Myocyte (in vitro differentiated cells): ENCODE data around the gene PUM1. TPM values are rescaled to one million over a fixed set of nuclear protein-coding genes. Genes with fewer than 3 reads are reported as not detected.
A peak's percentile ranks its signal among the peaks of the same experiment; 100 is the strongest.

Experiments
- DNase-seq: peaks from one replicate; pipeline ENCODE4 v3.0.0-alpha.2; 2012; ENCODE audit warnings: low read depth
- total RNA-seq: library from RNA; depleted of rRNA; stranded (reverse); fragments of >200 nt; gene quantifications from 2 replicates; pipeline ENCODE4 v1.2.3, GENCODE V29; 2014

The PUM1 gene
- total RNA-seq, 1 donor from 2014 or later = 70.1 TPM

DNA sequence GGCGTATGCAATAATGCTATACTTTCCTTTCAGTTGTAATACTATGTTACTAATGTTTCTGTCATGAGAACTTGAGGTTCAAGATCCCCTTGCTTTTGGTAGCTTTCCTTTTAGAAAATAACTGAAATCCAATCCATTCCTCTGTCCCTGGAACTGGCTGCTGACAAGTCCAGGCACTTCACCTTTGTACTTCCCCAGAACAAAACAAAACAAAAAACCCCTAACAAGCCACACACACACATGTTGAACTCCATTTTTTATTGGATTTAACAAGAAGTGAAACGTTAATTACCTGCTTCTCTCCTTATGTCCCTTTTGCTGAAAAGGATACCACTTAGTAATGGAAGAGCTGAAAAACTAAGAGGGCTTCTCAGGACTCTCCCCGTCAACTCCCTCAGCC is 130.9 kb downstream of the PUM1 start:
- DNase-seq = no peak

GRCh38 chr1:30933874-30934252 is 131.7 kb downstream of the PUM1 start:
- peak; percentile 39 for DNase-seq

DNA sequence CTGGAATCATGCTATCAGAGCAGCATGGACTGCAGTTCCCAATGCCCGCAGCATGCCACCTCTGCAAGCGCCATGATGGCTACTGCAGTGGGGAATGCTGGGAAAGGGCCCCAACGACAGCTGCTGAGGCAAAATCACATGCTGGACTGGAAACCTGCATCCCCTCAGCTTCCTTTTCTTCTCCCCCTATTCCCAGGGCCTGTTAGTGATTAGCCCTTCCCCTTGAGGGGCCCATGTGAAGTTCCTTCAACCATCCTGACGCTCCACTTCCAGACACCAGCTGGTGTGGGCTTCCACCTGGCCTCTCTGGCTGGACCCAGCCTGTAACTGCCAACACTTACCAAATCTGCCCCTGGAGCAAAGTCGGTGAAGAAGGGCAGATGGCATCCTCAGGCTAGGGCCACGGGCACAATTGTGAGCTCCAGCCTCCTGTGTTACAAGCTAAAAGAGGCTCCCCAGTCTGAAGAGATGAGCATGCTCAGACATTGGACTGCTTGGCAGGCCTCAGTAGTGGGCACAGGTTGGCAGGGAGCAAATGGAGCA is 134.8 kb downstream of the PUM1 start:
- no peak for DNase-seq

DNA sequence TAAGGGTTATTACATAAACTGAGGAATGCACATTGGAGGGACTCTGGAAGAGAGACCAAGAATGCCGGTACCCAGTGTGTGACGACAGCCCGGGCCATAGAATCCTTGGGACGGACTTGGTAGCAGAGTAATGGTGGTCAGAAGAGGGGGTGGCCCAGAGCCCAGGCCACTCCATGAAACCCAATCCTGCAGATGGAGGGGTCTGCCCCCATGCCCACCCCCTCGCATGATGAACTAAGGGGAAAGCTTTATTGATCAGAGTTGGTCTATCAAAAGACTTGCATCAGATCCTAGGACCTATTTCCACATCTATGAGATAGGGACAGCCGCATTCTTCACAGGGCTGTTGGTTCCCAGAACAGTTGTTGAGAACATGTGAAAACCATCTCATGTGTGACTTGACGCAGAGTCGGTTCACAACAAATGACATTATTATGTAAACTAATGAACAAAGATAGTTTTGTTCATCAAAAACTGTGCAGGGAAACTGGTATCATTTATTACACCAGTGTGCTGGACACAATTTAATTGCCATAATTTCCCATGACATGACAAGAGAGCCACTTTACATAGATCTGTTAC is 135.5 kb downstream of the PUM1 start:
- no peak for DNase-seq

DNA sequence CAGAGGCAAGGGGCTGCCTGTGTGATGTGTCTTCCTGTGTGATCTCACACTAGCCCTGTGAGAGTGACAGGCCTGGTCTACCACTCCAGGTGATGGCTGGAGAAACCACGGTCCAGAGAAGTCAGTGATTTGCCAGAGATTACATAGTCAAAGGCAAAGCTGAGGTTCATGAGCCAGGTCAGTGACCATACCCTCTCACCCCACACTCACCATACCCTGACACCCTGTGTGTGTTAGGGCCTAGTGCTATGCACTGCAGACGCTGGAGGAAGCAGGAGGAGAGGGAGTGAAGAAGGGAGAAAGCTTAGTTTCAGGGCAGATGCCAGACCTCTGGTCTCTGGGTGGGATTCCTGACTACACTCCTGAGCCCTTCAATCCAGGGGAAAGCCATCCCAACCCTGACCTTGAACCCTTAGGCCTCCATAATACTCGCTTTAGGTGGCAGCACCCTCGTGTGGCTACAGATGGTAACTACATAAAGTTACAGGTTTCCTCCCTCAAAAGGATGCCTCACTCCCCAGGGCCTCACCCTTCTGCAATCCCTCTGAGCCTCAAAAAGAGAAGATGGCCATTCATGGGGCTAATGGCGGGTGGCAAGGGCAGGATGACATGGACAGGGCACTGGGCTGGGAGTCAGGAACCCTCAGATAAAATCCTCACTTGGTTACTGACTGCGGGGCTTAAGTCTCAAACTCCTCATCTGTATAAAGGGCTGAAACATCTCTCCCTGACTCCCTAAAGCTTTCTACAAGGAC is 136.2 kb downstream of the PUM1 start:
- DNase-seq = peak; percentile 56

DNA sequence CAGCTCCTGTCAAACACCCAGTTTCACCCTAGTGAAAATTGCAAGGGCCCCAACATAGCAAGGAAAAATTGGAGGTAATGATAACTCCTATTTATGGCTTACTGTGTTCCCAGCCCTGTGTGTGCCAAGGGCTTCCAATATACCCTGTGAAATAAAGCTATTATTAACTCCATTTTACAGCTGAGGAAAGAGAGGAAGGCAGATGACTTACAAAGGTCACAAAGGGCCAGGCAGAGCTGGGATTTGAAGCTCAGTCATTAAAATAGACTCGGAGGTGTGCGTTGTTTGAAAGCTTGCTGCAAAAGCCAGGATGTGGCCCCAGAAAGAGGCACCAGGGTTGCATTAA is 136.8 kb downstream of the PUM1 start:
- DNase-seq = no peak

DNA sequence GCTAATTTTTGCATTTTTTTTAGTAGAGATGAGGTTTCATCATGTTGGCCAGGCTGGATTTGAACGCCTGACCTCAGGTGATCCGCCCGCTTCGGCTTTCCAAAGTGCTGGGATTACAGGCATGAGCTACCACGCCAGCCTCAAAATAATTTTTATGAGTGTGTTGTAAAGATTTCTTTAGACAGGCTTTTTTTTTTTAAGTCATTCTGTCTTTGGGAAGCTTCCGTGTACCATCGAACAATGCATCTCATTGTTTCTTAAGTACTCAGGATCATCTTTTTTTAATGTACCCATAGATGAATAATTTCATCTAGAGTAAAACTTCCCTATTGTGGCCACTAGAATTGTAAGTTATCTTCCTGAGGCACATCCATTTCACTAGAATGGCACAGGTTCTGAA is 137.3 kb downstream of the PUM1 start:
- DNase-seq = no peak

DNA sequence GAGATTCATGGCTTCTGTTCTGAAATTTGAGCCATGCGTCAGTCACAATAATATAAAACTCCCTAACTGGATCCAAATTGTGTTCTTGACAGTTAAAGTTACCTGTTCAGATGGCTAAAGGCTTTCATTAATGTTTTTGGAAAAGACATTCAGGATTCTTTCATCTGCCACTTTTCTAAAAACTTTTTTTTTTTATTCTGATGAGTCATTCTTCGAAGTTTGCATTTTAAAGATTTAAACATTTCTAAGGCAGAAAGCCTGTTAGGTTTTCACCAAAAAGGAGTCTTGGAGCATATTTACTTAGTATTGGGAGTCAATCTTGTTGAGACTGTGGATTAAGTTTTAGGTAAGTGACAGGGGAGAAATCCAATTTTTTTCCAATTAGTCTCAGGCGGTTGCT is 138.1 kb downstream of the PUM1 start:
- DNase-seq = no peak

GRCh38 chr1:30923597-30923996 is 141.9 kb downstream of the PUM1 start:
- DNase-seq = peak; percentile 56

- DNase-seq = no peak
Measured at GRCh38 chr1:30920827-30921226, 144.7 kb downstream of the PUM1 start.

DNA sequence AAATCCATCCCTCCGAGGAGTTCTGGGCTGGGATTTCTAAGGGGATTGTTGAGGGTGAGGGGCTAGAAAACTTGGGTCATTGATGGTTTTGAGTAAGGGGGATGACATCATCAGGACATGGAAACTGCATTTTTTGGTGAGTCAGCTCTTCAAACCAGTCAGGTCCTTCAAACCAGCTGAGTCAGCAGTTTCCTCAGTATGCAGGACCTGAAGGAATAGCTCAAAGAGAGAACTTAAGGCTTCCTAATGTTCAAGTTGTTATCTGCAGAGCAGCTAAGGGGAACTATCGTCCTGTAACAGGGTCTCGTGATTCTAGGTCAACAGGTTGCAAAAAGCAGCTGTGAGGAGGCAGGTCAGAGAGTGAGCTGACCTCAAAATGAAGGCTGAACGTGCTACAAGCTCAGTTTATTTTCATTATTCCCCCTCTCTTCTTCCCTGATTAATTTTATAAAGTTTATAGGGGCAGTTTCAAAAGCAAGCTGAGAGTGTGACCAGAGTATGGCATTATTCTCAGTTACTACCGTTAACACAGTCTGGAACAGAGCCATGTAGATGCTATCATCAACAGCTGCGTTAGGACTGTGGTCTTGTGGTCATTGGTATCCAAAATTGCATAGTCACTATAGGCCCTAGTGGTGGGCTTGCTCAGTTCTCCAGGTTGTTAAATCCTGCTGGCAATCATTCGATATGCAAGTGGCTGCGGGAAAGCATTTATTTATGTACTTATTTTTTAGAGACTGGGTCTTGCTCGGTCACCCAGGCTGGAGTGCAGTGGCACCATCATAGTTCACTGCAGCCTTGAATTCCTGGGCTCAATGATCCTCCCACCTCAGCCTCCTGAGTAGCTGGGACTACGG is 146.3 kb downstream of the PUM1 start:
- peak; percentile 89 for DNase-seq

DNA sequence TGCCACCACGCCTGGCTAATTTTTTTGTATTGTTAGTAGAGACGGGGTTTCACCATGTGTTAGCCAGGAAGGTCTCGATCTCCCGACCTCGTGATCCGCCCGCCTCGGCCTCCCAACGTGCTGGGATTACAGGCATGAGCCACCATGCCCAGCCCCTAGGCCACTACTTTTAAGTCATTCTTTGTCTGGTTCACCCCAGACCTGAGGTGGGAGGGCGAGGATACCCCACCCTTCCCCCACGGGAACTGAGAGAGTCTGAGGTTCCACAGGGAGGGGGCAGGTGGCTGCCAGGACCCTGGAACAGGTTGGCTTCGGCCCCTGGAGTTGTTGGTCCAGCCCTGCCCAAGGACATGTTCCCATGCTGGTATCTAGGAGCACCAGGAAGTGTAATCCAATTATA is 149.2 kb downstream of the PUM1 start:
- DNase-seq = no peak

GRCh38 chr1:30915491-30916230 is 149.9 kb downstream of the PUM1 start:
- DNase-seq = no peak

DNA sequence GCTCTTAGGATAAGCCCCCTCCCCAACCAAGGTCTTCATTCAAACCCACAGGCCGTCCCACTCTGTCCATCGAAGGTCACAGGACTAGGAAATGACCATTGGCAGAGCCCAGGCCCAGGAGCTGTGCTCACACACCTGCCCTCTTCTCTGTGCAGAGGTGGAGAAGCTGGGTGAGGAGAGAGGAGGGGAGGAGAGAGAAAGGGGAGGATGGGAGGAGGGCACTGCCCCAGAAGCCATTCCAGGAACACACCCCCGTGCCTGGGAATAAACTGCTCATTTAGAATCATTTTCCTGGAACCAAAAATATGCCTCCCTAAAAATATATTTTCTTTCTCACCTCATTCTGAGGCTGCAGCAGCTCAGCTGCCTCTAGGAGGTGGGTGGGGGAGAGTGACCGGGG is 150.6 kb downstream of the PUM1 start:
- no peak for DNase-seq

DNA sequence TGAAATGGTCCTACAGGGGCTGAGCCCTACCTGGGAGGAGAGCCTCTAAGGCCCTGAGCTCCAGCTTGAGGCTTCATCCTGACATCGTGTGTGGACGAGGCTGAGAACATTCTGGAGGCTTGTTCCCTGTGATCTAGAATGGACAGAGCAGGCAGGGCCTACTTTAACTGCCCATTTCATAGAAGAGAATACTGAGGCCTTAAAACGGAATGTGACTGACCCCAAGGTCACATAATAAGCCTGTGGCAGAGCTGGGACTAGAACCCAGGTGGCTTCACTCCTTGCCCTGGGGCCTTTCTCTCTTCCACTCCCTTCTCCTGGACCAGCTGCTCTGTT is 151.0 kb downstream of the PUM1 start:
- no peak for DNase-seq

- no peak for DNase-seq
Measured at GRCh38 chr1:30912913-30913652, 152.4 kb downstream of the PUM1 start.

DNA sequence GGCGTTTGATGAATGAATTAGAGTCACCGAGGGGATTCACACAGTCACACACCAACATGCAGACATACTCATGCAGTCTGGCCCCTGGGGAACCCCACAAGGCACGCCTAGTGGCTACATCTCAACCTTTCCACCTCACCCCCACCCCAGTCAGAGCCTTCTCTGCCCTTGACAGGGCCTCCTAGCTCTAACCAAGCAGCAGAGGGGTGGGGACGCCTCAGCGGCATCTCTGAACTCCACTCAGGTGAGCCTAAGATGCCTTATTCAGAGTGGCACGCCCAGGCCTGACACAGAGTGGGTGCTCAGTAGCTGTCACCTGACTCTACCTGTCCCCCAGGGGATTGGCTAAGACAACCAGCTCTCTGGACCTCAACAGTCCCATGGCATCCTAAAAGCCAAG is 153.3 kb downstream of the PUM1 start:
- DNase-seq = no peak

- DNase-seq = peak; percentile 87
Measured at GRCh38 chr1:30911059-30911954, 154.2 kb downstream of the PUM1 start.

DNA sequence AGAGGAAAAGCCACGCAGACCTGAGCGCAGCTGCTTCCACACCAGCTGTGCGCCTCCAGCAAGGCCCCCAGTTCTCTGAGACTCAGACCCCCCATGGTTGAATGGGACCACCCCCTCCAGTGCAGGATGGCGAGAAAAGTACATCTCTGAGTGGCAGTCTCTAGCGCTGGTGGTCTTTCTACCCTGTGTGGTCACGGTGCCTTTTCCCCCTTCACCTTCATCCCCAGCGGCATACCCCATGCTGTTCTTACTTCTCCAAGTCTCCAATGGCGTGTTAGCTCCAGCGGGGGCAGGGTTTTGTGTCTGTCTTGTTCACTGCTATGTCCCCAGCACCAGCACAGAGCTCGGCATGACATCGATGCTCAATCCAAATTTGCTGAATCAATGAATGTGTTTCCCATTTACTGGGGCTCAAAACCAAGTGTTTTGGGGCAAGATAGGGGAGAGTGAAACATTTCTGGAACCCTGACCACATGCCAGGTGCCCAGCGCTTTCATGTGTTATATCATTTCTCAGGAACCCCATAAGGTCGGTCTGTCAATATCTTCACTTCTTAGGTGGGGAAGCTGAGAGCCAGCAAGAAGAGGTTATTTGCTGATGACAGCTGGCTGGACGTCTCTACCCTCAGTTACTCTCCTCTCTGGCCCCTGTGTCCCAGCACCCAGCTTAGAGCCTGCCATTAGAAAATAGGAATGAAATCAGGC is 156.0 kb downstream of the PUM1 start:
- DNase-seq = no peak
